ENCODE data around the gene KLK11.
"Not testable (repeated sequence)": the region's sequence is repeated elsewhere in the genome, so short reads cannot be mapped to it uniquely, and the experiment has no call there.

KLK11 gene

DNA sequence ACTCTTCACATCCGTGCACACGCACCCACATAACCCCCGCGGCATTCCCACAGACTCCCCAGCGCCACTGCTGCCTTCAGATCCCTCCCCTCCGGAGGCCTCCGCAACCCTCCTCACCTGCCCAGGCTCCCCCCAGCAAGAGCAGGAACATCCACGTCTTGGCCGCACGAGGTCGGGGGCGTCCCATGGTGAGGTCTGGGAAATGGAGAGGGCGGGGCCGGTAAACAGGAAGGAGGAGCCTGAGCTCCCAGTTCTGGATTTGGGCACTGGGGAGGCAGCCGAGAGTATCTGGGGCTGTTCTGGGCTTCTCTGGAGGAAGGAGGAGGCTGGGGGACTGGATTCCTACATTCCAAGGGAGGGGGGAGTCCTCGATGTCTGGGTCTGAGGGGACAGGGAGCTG, 25.4 kb downstream of the KLK11 start:
- no peak overlapping the region for H3K4me3 ChIP-seq (ENCODE audit: low read depth, low read length)
- TF ChIP-seq, protein P1, sequence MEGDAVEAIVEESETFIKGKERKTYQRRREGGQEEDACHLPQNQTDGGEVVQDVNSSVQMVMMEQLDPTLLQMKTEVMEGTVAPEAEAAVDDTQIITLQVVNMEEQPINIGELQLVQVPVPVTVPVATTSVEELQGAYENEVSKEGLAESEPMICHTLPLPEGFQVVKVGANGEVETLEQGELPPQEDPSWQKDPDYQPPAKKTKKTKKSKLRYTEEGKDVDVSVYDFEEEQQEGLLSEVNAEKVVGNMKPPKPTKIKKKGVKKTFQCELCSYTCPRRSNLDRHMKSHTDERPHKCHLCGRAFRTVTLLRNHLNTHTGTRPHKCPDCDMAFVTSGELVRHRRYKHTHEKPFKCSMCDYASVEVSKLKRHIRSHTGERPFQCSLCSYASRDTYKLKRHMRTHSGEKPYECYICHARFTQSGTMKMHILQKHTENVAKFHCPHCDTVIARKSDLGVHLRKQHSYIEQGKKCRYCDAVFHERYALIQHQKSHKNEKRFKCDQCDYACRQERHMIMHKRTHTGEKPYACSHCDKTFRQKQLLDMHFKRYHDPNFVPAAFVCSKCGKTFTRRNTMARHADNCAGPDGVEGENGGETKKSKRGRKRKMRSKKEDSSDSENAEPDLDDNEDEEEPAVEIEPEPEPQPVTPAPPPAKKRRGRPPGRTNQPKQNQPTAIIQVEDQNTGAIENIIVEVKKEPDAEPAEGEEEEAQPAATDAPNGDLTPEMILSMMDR (IDR thresholded peaks at IDR 0.05; ENCODE audit: insufficient read depth, low read length, missing control alignments) = no peak
- ChIA-PET CTCF (no interaction called here), POLR2A (no interaction called here)
- no peak for DNase-seq (ENCODE audit: low read depth, low spot score)

DNA sequence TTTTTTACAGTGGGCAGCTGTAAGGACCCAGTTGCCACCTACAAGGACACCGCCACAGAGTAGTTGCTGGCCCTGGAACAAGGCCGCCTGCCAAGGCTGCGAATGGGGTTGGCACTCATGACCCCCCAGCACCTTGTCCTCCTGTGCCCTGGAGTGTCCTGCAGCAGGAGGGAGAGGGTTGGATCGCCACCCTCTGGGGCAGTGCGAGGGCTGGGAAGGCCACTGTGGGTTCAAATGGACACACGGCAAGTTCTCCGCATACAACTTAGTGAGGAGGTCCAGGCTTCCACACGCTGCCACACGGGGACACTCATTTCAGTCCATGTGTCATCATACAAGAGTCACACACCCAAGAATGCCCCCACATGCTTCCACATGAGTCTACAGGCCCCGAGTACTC, 26.0 kb downstream of the KLK11 start:
- TF ChIP-seq, protein P1 (IDR thresholded peaks at IDR 0.05; ENCODE audit: insufficient read depth, low read length, missing control alignments) = no peak
- ChIA-PET POLR2A (no interaction called here), CTCF (no interaction called here)
- H3K4me3 ChIP-seq (ENCODE audit: low read depth, low read length) = no peak overlapping the region
- DNase-seq (ENCODE audit: low read depth, low spot score) = no peak

DNA sequence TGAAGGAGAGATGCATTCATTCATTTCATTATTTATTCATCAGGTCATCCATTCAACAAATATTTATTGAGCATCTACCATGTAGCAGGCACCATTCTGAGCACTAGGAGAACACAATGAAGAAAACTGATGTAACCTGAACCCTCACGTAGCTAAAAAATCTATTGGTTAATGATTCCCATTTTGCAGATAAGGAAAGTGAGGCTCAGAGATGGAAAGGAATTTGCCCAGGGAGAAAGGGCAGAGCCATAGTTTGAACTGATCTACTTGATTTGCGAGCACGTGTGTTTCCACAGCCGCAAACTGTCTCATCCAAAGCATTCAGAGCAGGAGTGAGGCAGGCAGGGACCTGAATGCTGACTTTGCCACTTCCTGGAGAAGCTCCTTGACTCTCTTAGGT, 27.7 kb downstream of the KLK11 start:
- TF ChIP-seq, protein P1 (IDR thresholded peaks at IDR 0.05; ENCODE audit: insufficient read depth, low read length, missing control alignments) = no peak
- DNase-seq (ENCODE audit: low read depth, low spot score) = no peak
- no peak overlapping the region for H3K4me3 ChIP-seq (ENCODE audit: low read depth, low read length)
- ChIA-PET CTCF (no interaction called here), POLR2A (no interaction called here)

DNA sequence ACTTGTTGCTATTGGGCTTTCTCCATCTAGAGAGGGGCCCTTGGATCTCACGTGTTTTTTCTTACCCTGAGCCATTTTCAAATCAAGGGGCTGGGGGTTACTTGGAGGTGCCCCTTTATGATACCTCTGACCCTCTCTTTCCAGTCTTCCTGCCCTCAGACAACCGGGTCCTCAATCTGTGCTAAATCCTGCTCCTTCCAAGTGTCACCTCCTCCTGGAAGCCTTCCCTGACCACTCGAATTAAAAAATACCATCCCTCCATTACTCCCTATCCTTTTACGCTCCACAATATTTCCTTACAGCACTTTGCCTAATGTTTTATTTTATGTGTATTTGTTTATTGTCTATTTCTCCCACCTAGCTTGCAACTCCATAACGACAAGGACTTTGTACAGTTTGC, 28.4 kb downstream of the KLK11 start:
- POLR2A ChIA-PET = no interaction called here
- TF ChIP-seq, protein P1 (IDR thresholded peaks at IDR 0.05; ENCODE audit: insufficient read depth, low read length, missing control alignments) = no peak
- no peak overlapping the region for H3K4me3 ChIP-seq (ENCODE audit: low read depth, low read length)
- no peak for DNase-seq (ENCODE audit: low read depth, low spot score)
- CTCF ChIA-PET = no interaction called here

DNA sequence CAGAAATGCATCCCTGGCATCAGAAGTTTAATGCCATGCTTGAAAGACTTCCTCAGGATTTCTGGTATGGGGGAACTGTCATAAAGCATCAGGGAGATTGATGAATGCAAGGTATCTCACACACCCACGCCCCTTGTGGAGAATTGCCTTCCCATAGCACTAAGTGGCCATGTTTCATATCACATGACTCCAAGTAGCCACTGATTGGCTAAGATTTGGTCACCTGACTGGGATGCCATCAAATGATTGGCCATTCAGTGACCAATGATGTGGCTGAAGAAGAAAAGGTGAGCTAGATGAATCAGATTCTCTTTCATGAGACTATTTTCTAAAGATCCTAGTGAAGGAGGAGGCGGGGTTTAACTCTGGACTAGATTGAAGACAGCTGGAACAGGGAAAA, 32.3 kb downstream of the KLK11 start:
- ChIA-PET CTCF (interaction anchor here (1.3 kb wide), 1 partner anchor 27 kb away, joined by 3 read pairs; no protein-coding TSS in a partner anchor), POLR2A (no interaction called here)
- no peak for DNase-seq (ENCODE audit: low read depth, low spot score)
- no peak overlapping the region for H3K4me3 ChIP-seq (ENCODE audit: low read depth, low read length)
- TF ChIP-seq, protein P1 (IDR thresholded peaks at IDR 0.05; ENCODE audit: insufficient read depth, low read length, missing control alignments) = no peak

DNA sequence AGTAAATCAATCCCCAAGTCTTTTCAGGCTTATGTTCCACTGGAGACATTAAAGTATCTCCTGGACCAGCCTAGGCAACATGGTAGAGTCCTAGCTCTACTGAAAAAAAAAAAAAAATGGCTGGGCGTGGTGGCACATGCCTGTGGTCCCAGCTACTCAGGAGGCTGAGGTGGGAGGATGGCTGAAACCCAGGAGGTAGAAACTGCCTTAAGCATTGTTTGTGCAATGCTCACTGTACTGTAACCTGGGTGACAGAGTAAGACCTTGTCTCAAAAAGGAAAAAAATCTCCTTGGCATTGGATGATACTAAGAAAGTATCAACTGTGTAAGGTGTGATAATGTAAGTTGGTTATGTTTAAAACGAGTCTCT, 33.8 kb downstream of the KLK11 start:
- POLR2A ChIA-PET = no interaction called here
- DNase-seq (ENCODE audit: low read depth, low spot score) = no peak
- CTCF ChIA-PET = no interaction called here
- TF ChIP-seq, protein P1 (IDR thresholded peaks at IDR 0.05; ENCODE audit: insufficient read depth, low read length, missing control alignments) = no peak
- H3K4me3 ChIP-seq (ENCODE audit: low read depth, low read length) = no peak overlapping the region

DNA sequence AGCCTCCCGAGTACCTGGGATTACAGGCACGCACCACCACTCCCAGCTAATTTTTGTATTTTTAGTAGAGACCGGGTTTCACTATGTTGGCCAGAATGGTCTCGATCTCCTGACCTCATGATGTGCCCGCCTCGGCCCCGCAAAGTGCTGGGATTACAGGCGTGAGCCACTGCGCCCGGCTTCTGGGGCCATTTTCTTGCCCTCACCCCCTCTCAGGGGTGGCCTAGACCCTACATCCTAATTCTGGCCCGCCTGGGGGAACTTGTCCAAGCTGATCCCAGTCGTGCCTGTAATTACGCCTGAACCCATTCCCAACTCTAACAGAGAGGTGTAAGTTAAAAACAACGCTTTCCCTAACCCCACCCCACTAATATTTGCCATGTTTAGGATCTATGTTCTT, 42.0 kb downstream of the KLK11 start:
- H3K4me3 ChIP-seq (ENCODE audit: low read depth, low read length); DNase-seq (ENCODE audit: low read depth, low spot score); CTCF ChIA-PET; POLR2A ChIA-PET: not testable (repeated sequence)
